SK-N-SH (cell line): ENCODE results near the gene TRIP13. TPM values are rescaled to one million over a fixed set of nuclear protein-coding genes. Genes with fewer than 3 reads are reported as not detected.

Experiments
- CTCF ChIA-PET: fragments of 300-600, 350-600 bp; formaldehyde crosslinking; extraction: SDS; loops from one replicate; lab custom pipeline; 2021; lab: Yijun Ruan, JAX
- POLR2A ChIA-PET: fragments of 350-600 bp; sonication (Branson Sonifier 250); formaldehyde crosslinking; extraction: SDS; loops from one replicate; lab custom pipeline; 2020; ENCODE audit warnings: antibody characterized with exemption, inconsistent platforms; lab: Yijun Ruan, JAX
- DNase-seq: peaks from one replicate; pipeline ENCODE4 v3.0.0; 2012
- H2AFZ ChIP-seq: fragments of 200-600 bp; sonication (generic); 2 replicates; pipeline ENCODE4 v1.8.1; 2016; ENCODE audit warnings: antibody characterized with exemption, mild to moderate bottlenecking, low read depth
- H3F3A ChIP-seq: fragments of 200-600 bp; sonication (generic); replicated peaks from 2 replicates; pipeline ENCODE3; 2016; ENCODE audit warnings: antibody characterized with exemption, mild to moderate bottlenecking; ENCODE audit not compliant: insufficient read depth
- H3K27ac ChIP-seq, 2 experiments: fragments of 200-500 bp in 1 of 2; fragments of 200-600 bp in 1 of 2; sonication (Bioruptor generic) in 1 of 2; sonication (generic), shearing (Covaris generic) in 1 of 2; 2 replicates each; pipeline versions ENCODE4 v1.5.1 to v1.6.1; 2014 to 2016; ENCODE audit warnings: low read depth in 2 of 2, inconsistent platforms in 1 of 2, low read length in 1 of 2, mild to moderate bottlenecking in 1 of 2, mixed read lengths in 1 of 2
- H3K27me3 ChIP-seq: fragments of 200-600 bp; sonication (generic), shearing (Covaris generic); 2 replicates; pipeline ENCODE4 v1.6.1; 2016; ENCODE audit warnings: mixed run types; ENCODE audit not compliant: insufficient read depth
- H3K36me3 ChIP-seq, 2 experiments: fragments of 200-500 bp in 1 of 2; fragments of 200-600 bp in 1 of 2; sonication (Bioruptor generic) in 1 of 2; sonication (generic) in 1 of 2; replicated peaks in 1 of 2; 2 replicates each; pipeline versions ENCODE3 to v1.5.1; 2014 to 2016; ENCODE audit warnings: low read length in 1 of 2, mild to moderate bottlenecking in 1 of 2; ENCODE audit not compliant: insufficient read depth in 2 of 2, control insufficient read depth in 1 of 2
- H3K4me1 ChIP-seq, 2 experiments: fragments of 200-500 bp in 1 of 2; fragments of 200-600 bp in 1 of 2; sonication (Bioruptor generic) in 1 of 2; sonication (generic), shearing (Covaris generic) in 1 of 2; 2 replicates each; pipeline versions ENCODE4 v1.5.1 to v1.6.1; 2014 to 2016; ENCODE audit warnings: low read depth in 1 of 2, low read length in 1 of 2, mixed run types in 1 of 2; ENCODE audit not compliant: insufficient read depth in 2 of 2, control insufficient read depth in 1 of 2
- H3K4me2 ChIP-seq: fragments of 200-600 bp; sonication (generic), shearing (Covaris generic); 2 replicates; pipeline ENCODE4 v1.6.1; 2017; ENCODE audit warnings: mixed run types
- H3K4me3 ChIP-seq, 2 experiments: fragments of 200-500 bp in 1 of 2; fragments of 200-600 bp in 1 of 2; sonication (Bioruptor generic) in 1 of 2; sonication (generic), shearing (Covaris generic) in 1 of 2; 2 replicates each; pipeline versions ENCODE4 v1.5.1 to v1.8.1; 2014 to 2016; ENCODE audit warnings: low read depth in 2 of 2, inconsistent platforms in 1 of 2, low read length in 1 of 2, mild to moderate bottlenecking in 1 of 2, mixed read lengths in 1 of 2, moderate library complexity in 1 of 2
- H3K79me2 ChIP-seq: fragments of 200-600 bp; sonication (generic); 2 replicates; pipeline ENCODE4 v1.8.1; 2017; ENCODE audit warnings: mild to moderate bottlenecking; ENCODE audit not compliant: insufficient read depth
- H3K9ac ChIP-seq: fragments of 200-600 bp; sonication (generic); 2 replicates; pipeline ENCODE4 v1.6.1; 2017; ENCODE audit warnings: mixed run types
- H3K9me2 ChIP-seq: fragments of 200-600 bp; sonication (generic); 2 replicates; pipeline ENCODE4 v1.6.1; 2017; ENCODE audit warnings: mixed run types
- H3K9me3 ChIP-seq: fragments of 200-600 bp; sonication (generic); 2 replicates; pipeline ENCODE4 v1.6.1; 2017; ENCODE audit warnings: mixed run types, mild to moderate bottlenecking, moderate library complexity
- H4K20me1 ChIP-seq: fragments of 200-600 bp; sonication (generic); 2 replicates; pipeline ENCODE4 v1.6.1; 2017; ENCODE audit warnings: mild to moderate bottlenecking, mixed run types; ENCODE audit not compliant: insufficient read depth
- EP300 ChIP-seq, 2 experiments: IDR thresholded peaks; 2 replicates each; pipeline versions ENCODE4 v1.4.0 to v1.6.1; 2012; ENCODE audit warnings: borderline replicate concordance in 1 of 2, low read depth in 1 of 2, low read length in 1 of 2
- FOXJ3 ChIP-seq: sonication (generic); formaldehyde crosslinking; IDR thresholded peaks from 2 replicates; pipeline ENCODE4 v1.5.1; 2020; ENCODE audit warnings: mild to moderate bottlenecking, missing genetic modification reagents
- FOXM1 ChIP-seq: IDR thresholded peaks from 2 replicates; pipeline ENCODE4 v1.4.0; 2012; ENCODE audit warnings: low read depth, mild to moderate bottlenecking
- GABPA ChIP-seq: IDR thresholded peaks from 2 replicates; pipeline ENCODE4 v1.4.0; 2012; ENCODE audit warnings: low read depth, mild to moderate bottlenecking
- GATA2 ChIP-seq: sonication (generic); formaldehyde crosslinking; IDR thresholded peaks from 2 replicates; pipeline ENCODE4 v1.5.0; 2020; ENCODE audit warnings: mild to moderate bottlenecking, missing genetic modification reagents
- JUND ChIP-seq: IDR thresholded peaks from 2 replicates; pipeline ENCODE4 v1.4.0; 2012
- MAX ChIP-seq: IDR thresholded peaks from 2 replicates; pipeline ENCODE4 v1.4.0; 2012; ENCODE audit warnings: low read depth
- MEF2A ChIP-seq: IDR thresholded peaks from 2 replicates; pipeline ENCODE4 v1.4.0; 2012; ENCODE audit warnings: low read depth, borderline replicate concordance
- RAD21 ChIP-seq: IDR thresholded peaks from 2 replicates; pipeline ENCODE4 v1.6.1; 2012; ENCODE audit warnings: mild to moderate bottlenecking, low read length
- RCOR1 ChIP-seq: fragments of 150-350 bp; IDR thresholded peaks from 2 replicates; pipeline ENCODE4 v1.6.1; 2017; ENCODE audit warnings: antibody characterized with exemption, low read length
- RFX5 ChIP-seq: IDR thresholded peaks from 2 replicates; pipeline ENCODE4 v1.6.1; 2012; ENCODE audit warnings: mild to moderate bottlenecking, improper control_type of control experiment, low read length
- RXRA ChIP-seq: IDR thresholded peaks from 2 replicates; pipeline ENCODE4 v1.4.0; 2012; ENCODE audit warnings: low read depth, mild to moderate bottlenecking, borderline replicate concordance
- SIN3A ChIP-seq: IDR thresholded peaks from 2 replicates; pipeline ENCODE4 v1.6.1; 2012; ENCODE audit warnings: low read depth, mild to moderate bottlenecking, low read length, moderate library complexity, borderline replicate concordance
- SMC3 ChIP-seq: IDR thresholded peaks from 2 replicates; pipeline ENCODE4 v1.6.1; 2012; ENCODE audit warnings: low read depth, low read length, improper control_type of control experiment
- TEAD4 ChIP-seq: IDR thresholded peaks from 2 replicates; pipeline ENCODE4 v1.4.0; 2012; ENCODE audit warnings: mild to moderate bottlenecking, borderline replicate concordance; ENCODE audit not compliant: insufficient read depth
- ZBTB33 ChIP-seq: IDR thresholded peaks from 2 replicates; pipeline ENCODE4 v1.4.0; 2012; ENCODE audit warnings: low read depth, borderline replicate concordance
- WGBS: methylation state at CpG from one replicate; pipeline ENCODE4 v1.1.6; 2017; ENCODE audit warnings: low lambda C conversion rate; 5-methylcytosine and 5-hydroxymethylcytosine counted together
- polyA plus RNA-seq, 3 experiments: library from polyadenylated mRNA; depleted of rRNA; stranded (reverse); fragments of >200 nt; gene quantifications; 2 replicates each; pipeline ENCODE4 v1.2.3, GENCODE V29; 2012
- TF ChIP-seq, protein P1 (sequence below): fragments of 150-350 bp; IDR thresholded peaks from 2 replicates; pipeline ENCODE4 v1.6.1; 2017; ENCODE audit warnings: antibody characterized with exemption, low read length, low read depth, borderline replicate concordance
- TF ChIP-seq, protein P2 (sequence below): IDR thresholded peaks from 2 replicates; pipeline ENCODE4; 2012

Gene TRIP13
- polyA plus RNA-seq, 1 of the 3 experiments (the other 2 are of a cell fraction) = 24.1 TPM

- no peaks in the 10 kb centered on the region for H3K4me1 ChIP-seq
These were observed 34.0 kb upstream of the TRIP13 start for GRCh38 chr5:858726-859125.

More at GRCh38 chr5:858726-859125, 34.0 kb upstream of the TRIP13 start:
- POLR2A ChIA-PET = no interaction called here
- Histone ChIP-seq H3K4me3 (no peak overlapping the region), H3K27ac (no peak overlapping the region), H3K9me3 (no peaks in the 10 kb centered on the region), H3K9ac (no peak overlapping the region), H3K4me2 (no peak overlapping the region), H3K79me2 (no peaks in the 10 kb centered on the region), H3K27me3 (peaks cover 15% of the 10 kb centered on the region), H2AFZ (no peak overlapping the region), H3K36me3 (peaks cover 0 to 17% of the 10 kb centered on the region in 2 experiments), H3K9me2 (no peaks in the 10 kb centered on the region), H3F3A (no peaks in the 10 kb centered on the region), H4K20me1 (no peaks in the 10 kb centered on the region)
- DNase-seq = no peak
- 92% methylated on average over 11 of the region's 11 CpGs for WGBS
- CTCF ChIA-PET = no interaction called here
- no peak for TF ChIP-seq SMC3
- no peak for TF ChIP-seq EP300 (IDR thresholded peaks at IDR 0.05; ENCODE audit: borderline replicate concordance in 1 of 2, low read depth in 1 of 2, low read length in 1 of 2)
- no peak for TF ChIP-seq MEF2A
- TF ChIP-seq, protein P1, sequence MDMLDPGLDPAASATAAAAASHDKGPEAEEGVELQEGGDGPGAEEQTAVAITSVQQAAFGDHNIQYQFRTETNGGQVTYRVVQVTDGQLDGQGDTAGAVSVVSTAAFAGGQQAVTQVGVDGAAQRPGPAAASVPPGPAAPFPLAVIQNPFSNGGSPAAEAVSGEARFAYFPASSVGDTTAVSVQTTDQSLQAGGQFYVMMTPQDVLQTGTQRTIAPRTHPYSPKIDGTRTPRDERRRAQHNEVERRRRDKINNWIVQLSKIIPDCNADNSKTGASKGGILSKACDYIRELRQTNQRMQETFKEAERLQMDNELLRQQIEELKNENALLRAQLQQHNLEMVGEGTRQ = no peak
- TF ChIP-seq ZBTB33 = no peak
- TF ChIP-seq GABPA = no peak
- TF ChIP-seq TEAD4 = no peak
- TF ChIP-seq SIN3A = no peak
- TF ChIP-seq FOXJ3 = no peak
- TF ChIP-seq FOXM1 = no peak
- no peak for TF ChIP-seq RXRA
- TF ChIP-seq RFX5 = no peak
- TF ChIP-seq, protein P2, sequence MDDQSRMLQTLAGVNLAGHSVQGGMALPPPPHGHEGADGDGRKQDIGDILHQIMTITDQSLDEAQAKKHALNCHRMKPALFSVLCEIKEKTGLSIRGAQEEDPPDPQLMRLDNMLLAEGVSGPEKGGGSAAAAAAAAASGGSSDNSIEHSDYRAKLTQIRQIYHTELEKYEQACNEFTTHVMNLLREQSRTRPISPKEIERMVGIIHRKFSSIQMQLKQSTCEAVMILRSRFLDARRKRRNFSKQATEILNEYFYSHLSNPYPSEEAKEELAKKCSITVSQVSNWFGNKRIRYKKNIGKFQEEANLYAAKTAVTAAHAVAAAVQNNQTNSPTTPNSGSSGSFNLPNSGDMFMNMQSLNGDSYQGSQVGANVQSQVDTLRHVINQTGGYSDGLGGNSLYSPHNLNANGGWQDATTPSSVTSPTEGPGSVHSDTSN = no peak
- no peak for TF ChIP-seq RAD21
- TF ChIP-seq RCOR1 = no peak
- no peak for TF ChIP-seq GATA2 (CRISPR knock-in tag)
- TF ChIP-seq MAX = no peak
- TF ChIP-seq JUND = no peak
